ENCODE measurements around the gene KIF4A. TPM values are rescaled to one million over a fixed set of nuclear protein-coding genes. Genes with fewer than 3 reads are reported as not detected.

KIF4A gene
- total and polyA plus RNA-seq, 9 of the 15 experiments (the other 6 are each of a cell fraction or from before 2014, with no cell fraction given), result 13.0 to 42.7 (median 35.9) TPM

GRCh38 chrX:70433848-70434351 lies 144.0 kb downstream of the KIF4A start (continued):
- TF ChIP-seq, protein P1, sequence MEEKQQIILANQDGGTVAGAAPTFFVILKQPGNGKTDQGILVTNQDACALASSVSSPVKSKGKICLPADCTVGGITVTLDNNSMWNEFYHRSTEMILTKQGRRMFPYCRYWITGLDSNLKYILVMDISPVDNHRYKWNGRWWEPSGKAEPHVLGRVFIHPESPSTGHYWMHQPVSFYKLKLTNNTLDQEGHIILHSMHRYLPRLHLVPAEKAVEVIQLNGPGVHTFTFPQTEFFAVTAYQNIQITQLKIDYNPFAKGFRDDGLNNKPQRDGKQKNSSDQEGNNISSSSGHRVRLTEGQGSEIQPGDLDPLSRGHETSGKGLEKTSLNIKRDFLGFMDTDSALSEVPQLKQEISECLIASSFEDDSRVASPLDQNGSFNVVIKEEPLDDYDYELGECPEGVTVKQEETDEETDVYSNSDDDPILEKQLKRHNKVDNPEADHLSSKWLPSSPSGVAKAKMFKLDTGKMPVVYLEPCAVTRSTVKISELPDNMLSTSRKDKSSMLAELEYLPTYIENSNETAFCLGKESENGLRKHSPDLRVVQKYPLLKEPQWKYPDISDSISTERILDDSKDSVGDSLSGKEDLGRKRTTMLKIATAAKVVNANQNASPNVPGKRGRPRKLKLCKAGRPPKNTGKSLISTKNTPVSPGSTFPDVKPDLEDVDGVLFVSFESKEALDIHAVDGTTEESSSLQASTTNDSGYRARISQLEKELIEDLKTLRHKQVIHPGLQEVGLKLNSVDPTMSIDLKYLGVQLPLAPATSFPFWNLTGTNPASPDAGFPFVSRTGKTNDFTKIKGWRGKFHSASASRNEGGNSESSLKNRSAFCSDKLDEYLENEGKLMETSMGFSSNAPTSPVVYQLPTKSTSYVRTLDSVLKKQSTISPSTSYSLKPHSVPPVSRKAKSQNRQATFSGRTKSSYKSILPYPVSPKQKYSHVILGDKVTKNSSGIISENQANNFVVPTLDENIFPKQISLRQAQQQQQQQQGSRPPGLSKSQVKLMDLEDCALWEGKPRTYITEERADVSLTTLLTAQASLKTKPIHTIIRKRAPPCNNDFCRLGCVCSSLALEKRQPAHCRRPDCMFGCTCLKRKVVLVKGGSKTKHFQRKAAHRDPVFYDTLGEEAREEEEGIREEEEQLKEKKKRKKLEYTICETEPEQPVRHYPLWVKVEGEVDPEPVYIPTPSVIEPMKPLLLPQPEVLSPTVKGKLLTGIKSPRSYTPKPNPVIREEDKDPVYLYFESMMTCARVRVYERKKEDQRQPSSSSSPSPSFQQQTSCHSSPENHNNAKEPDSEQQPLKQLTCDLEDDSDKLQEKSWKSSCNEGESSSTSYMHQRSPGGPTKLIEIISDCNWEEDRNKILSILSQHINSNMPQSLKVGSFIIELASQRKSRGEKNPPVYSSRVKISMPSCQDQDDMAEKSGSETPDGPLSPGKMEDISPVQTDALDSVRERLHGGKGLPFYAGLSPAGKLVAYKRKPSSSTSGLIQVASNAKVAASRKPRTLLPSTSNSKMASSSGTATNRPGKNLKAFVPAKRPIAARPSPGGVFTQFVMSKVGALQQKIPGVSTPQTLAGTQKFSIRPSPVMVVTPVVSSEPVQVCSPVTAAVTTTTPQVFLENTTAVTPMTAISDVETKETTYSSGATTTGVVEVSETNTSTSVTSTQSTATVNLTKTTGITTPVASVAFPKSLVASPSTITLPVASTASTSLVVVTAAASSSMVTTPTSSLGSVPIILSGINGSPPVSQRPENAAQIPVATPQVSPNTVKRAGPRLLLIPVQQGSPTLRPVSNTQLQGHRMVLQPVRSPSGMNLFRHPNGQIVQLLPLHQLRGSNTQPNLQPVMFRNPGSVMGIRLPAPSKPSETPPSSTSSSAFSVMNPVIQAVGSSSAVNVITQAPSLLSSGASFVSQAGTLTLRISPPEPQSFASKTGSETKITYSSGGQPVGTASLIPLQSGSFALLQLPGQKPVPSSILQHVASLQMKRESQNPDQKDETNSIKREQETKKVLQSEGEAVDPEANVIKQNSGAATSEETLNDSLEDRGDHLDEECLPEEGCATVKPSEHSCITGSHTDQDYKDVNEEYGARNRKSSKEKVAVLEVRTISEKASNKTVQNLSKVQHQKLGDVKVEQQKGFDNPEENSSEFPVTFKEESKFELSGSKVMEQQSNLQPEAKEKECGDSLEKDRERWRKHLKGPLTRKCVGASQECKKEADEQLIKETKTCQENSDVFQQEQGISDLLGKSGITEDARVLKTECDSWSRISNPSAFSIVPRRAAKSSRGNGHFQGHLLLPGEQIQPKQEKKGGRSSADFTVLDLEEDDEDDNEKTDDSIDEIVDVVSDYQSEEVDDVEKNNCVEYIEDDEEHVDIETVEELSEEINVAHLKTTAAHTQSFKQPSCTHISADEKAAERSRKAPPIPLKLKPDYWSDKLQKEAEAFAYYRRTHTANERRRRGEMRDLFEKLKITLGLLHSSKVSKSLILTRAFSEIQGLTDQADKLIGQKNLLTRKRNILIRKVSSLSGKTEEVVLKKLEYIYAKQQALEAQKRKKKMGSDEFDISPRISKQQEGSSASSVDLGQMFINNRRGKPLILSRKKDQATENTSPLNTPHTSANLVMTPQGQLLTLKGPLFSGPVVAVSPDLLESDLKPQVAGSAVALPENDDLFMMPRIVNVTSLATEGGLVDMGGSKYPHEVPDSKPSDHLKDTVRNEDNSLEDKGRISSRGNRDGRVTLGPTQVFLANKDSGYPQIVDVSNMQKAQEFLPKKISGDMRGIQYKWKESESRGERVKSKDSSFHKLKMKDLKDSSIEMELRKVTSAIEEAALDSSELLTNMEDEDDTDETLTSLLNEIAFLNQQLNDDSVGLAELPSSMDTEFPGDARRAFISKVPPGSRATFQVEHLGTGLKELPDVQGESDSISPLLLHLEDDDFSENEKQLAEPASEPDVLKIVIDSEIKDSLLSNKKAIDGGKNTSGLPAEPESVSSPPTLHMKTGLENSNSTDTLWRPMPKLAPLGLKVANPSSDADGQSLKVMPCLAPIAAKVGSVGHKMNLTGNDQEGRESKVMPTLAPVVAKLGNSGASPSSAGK (IDR thresholded peaks at IDR 0.05), result peak; percentile 80
- TF ChIP-seq RNF2 (IDR thresholded peaks at IDR 0.05), result peak; percentile 50; the same call in 1 of the 2 replicates
- TF ChIP-seq RBM25 (IDR thresholded peaks at IDR 0.05; ENCODE audit: low read depth, low read length, severe bottlenecking), result no peak
- TF ChIP-seq RREB1 (CRISPR knock-in tag; IDR thresholded peaks at IDR 0.05), result no peak
- no peak for TF ChIP-seq ZNF77 (CRISPR knock-in tag; IDR thresholded peaks at IDR 0.05)
- TF ChIP-seq, protein P2, sequence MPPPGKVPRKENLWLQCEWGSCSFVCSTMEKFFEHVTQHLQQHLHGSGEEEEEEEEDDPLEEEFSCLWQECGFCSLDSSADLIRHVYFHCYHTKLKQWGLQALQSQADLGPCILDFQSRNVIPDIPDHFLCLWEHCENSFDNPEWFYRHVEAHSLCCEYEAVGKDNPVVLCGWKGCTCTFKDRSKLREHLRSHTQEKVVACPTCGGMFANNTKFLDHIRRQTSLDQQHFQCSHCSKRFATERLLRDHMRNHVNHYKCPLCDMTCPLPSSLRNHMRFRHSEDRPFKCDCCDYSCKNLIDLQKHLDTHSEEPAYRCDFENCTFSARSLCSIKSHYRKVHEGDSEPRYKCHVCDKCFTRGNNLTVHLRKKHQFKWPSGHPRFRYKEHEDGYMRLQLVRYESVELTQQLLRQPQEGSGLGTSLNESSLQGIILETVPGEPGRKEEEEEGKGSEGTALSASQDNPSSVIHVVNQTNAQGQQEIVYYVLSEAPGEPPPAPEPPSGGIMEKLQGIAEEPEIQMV (tag; conservative IDR thresholded peaks at IDR 0.05; ENCODE audit: low read depth), result no peak
- no peak for TF ChIP-seq ZNF436 (CRISPR knock-in tag; IDR thresholded peaks at IDR 0.05)
- TF ChIP-seq STAT5A (IDR thresholded peaks at IDR 0.05; ENCODE audit: borderline replicate concordance, low read length), result no peak
- no peak for TF ChIP-seq POLR2AphosphoS5 (IDR thresholded peaks at IDR 0.05; ENCODE audit: control insufficient read depth, insufficient read depth, low read depth, low read length)

All from K562 (cell line).